ENCODE data around the gene AREL1.
A peak's percentile ranks its signal among the peaks of the same experiment; 100 is the strongest.

AREL1 gene

DNA sequence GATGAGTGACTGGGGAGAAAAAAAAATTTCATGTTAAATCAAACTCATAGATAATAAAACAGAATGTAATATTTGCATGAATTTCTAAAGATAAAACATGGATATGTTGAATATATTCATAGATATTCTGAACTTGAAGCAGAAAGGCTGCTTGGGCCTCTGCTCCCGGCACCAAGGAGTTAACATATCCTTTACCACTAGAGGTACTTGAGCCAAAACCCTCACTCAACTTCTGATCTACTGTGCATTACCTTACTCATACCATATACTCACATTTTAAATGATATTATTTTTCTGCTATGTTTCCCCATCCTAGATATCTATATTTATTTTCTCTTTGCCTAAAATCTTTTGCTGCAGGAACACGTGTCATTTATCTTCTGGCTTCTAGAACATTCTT lies 14.9 kb downstream of the AREL1 start:
- DNase-seq = no peak

DNA sequence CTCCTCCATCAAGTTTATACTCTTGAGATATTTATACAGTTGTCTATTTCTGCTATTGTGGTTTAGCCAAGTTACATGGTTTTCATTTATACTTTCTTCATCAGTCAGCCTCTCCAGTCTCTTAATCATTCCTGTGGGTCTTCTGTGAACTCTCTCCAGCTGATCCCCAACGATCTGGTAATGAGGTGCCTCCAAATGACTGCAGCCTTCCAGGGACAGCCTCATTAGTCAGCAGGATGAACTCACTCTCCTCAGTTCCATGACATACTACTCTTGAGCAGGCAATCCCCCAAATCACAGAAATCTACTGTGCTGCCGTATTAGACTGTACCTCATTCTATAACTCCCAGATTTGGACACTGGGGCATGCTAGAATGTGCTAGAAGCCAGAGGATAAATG lies 15.3 kb downstream of the AREL1 start:
- peak; percentile 8 for DNase-seq

DNA sequence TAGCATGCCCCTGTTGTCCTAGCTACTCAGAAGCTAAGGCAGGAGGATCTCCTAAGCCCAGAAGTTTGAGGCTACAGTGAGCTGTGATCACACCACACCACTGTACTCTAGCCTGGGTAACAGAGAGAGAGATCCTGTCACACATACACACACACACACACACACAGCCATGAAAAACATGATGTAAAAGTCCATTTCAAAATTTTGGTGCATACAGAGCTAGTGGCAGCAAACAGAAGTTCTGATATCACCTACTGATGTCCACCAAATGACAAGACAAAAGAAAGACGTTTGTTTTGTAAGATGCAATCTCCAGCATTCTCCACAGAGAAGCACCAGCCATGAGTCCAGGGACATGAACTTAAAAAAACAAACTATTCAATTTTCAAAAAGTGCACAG lies 15.9 kb downstream of the AREL1 start:
- no peak for DNase-seq

DNA sequence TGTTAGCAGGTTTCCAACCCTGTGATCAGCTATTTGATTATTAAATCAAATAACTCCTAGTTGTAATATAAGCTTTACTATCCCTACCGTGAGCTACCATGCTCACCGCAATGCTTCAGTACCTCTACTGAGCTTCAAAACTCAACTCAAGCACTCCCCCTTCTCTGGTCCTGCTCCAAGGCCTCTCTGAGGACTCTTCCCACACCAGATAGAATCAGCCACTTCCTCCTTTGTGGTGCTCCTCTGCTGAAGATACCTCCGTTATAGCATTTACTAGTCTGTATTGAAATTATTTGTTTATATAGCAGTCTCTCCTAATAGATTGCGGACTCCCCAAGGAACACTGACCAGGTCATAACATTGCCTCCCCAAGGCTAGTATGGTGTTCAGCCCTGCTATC lies 17.5 kb downstream of the AREL1 start:
- DNase-seq = no peak

DNA sequence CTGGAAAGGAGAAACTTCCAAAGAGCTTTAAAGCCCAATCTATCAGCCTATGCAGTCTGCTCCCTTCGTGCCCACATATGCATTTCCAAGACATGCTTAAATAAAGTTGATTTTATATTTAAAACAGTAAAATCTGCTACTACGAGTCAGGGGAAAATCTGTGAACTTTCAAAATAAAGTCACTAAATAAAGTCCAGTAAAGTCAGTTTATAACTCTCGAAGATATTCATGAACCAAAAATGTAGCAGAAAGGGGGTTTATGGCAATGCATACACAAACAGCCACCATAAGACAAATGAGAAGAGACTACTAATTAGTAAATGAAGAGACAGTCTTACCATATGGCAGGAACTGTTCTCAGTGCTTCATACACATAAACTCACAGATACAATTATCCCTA lies 19.7 kb downstream of the AREL1 start:
- no peak for DNase-seq

DNA sequence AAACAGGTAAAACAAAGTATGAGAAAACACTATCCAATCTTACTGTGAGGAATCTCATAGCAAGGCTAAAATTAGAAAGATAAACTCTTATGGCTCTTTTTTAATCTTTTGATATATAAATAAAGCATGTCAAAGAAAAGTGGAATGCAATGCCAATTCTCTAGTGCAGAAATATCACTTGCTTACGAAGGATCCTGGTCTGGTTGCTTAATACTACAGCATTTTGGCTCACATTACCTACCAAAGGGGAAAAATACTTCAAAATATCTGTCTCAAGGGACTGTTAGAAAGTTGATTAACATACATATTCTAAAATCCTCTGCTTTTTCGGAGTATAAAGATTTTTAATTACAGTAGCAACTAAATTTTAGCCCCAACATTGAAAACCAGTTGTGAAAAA lies 21.4 kb downstream of the AREL1 start:
- no peak for DNase-seq

DNA sequence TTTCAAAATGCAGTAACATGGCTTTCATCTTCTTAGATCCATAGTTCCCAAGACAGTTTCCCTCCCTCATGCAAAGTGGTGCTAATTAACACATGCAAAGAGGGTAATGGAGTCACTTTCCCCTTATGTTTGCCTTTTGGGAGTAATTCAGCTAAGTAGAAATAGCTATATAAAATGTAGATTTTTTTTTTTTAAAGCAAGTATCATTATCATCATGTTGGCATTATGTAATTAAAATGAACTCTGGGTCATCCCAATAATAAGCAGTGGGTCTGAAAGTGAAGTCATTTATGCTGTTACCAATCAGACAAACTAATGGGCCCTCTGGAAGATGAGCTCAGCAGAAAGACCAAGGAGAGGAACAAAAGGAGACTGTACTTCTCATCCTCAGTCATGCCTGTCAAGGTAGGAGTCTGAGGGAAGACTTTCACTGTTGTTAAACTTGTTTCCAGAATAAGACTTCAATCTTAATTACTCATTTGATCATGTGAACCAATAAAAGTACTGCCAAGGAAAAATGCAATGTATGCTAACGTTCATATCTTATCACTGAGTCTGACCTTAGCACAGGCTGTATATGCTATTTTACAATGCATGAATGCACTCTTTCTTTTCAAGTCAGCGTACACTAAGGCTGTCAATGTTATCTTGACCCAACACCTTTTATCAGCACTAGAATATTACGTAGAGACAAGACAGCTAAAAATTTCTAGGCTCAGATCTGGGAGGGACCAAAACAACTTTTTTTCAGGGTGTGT lies 26.8 kb downstream of the AREL1 start:
- no peak for DNase-seq

DNA sequence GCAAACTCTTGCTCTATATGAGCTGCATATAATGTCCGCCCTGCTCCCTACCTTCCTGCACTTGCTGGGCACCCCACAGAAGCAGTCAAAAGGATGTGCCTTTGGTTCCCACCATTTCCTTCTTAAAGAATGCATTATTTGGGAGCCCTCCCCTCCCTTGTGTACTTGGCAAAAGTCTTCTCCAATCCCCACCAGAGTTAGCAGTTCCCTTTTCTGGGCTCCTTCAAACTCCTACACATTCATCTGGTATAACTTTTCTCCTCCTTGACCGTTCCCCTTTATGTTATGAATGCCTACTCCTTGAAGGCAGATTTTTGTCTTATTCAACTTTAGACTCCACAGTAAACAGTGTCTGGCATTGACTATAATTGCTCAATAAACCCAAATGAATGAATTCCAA lies 27.8 kb downstream of the AREL1 start:
- no peak for DNase-seq

DNA sequence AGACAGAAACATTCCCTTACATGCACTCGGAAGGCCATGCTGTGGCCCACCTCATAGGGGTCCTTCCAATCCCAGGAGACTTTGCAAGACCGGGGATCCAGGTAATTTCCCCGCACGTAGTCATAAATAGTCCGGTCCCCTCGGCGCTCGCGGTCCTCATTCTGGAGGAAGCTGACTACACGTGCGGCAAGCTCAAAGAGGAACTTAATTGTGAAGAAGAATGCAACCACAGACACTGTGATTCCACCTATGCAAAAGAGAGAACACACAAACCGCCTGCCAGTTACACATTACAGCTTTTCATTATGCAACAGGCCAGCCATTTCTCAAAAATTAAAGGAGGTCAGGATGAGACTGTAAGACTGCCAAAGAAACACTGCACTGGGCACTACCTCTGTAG lies 28.4 kb downstream of the AREL1 start:
- no peak for DNase-seq

DNA sequence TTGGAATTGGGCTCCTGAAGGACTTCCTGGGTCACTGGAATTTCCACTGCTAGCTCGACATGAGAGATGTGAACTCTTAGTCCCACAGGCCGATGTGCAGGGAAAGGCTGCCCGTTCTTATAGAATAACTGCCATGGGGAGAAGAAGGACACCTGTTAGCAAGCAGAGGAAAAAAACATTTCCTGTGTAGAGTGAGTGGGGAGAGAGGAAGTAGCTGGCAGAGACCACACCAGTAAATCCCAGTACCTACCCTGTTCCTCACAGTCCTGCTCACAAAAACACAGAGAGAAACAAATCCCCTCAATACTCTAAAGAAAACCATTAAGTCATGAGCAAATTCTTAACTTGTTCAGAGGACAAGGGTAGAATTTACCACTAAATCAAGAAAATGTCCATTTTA lies 29.5 kb downstream of the AREL1 start:
- no peak for DNase-seq

DNA sequence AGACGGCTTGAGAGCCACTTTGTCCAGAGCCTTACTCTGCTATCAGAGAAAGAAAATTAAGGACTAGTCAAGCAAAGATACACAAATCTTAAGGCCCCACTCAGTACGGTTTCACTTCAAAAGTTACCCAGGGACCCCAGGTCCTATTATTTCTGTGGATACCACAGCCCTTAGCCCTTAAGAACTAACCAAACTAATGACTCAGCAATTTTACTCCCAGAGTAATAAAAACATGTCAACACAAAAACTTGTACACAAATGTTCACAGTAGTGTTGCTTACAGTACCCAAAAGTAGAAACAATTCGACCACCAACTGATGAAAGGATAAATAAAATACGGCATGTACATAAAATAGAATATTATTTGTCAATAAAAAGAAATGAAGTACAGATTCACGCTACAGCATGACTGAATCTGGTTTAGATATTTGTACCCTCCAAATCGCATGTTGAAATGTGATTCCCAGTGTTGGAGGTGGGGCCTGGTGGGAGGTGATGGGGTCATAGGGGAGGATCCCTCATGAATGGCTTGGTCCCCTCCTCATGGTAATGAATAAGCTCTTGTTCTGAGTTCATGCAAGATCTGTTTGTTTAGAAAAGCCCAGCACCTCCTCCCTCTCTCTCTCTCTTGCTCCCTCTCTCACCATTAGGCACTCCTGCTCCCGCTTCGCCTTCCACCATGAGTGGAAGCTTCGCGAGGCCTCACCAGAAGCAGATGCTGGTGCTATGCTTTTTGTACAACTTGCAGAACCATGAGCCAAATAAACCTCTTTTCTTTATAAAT lies 30.5 kb downstream of the AREL1 start:
- DNase-seq = no peak

DNA sequence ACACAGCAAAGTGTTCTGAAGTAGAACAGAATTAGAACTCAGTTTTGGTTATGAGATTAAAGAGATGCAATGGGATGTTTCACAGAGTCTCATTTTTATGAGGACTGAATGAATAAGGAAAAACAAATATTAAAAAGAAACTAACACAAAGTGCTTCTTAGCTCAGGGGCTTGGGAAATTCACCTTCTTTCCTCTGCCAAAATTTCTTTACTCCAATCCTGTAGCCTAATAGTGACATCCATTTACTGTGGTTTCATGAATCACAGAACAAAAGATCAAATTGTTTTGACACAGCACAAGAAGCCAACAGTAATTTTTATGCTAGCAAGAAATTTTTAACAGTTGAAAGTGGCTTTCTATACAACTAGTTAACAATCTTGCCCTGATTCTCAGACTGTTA lies 37.7 kb downstream of the AREL1 start:
- no peak for DNase-seq

DNA sequence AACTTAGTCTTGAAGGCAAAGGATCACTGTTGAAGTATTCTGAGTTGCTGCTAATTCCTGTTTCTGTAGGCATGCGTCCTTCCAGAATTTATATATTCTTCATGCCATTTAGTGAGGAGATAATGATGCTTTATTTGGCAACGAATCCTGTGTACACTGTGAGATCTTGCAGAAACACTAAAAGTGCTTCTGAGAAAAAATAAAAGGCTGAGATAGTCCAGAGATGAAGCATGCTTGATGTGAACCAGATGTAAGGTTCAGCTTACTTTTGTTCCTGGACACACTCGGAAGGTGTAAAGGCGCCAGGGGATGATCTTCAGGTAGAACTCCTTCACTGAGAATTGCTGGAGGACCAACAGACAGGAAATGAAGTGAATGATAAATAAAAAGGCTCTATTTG lies 39.1 kb downstream of the AREL1 start:
- no peak for DNase-seq

DNA sequence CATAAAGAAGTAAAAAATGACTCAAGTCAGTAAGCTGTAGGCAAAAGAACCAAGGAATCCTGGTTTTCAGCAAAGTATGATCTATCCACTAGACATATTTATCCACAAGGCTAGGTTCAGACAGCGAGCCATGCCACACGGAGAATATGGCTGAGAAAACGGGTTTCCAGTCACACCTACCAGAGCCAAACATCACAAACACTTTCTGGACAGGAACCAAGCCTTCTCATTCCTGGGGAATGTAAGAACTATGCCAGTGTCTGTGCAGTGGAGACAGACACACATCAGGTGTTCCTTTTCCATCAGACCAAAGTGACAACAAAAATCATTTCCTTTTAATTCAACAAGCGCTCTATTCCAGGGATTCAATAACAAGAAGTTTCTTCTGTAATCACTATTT lies 41.1 kb downstream of the AREL1 start:
- DNase-seq = peak; percentile 48

DNA sequence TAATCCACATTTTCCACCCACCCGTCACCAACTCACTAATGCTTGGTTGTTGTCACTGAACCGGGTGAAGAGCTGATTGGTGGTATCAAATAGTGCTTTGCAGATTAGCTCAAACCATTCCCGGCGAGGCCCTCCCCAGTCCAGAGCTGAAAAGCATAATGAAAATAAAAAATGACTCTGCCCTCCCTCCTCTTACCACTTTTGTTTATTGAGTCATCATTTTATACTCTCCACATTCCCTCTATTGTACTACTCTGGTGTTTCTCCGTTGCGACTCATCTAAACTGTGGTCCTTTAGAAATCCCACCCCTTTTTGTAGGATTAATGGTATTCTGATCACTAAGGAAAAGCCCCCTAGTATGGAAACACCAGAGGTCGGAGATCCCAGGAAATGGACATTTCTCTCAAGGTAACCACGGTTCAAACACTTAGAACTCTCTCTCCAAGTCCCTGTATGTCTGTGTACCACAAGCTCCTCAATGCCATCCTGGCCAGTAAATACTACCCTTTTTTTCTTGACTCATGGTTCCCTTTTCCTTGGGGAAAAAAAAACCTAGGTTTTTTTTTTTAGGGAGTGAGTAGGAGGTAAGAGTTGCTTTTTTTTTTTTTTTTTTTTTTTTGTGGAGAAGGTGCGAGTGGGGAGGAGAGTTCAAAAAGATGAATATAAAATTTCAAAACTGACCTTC lies 42.0 kb downstream of the AREL1 start:
- no peak for DNase-seq

DNA sequence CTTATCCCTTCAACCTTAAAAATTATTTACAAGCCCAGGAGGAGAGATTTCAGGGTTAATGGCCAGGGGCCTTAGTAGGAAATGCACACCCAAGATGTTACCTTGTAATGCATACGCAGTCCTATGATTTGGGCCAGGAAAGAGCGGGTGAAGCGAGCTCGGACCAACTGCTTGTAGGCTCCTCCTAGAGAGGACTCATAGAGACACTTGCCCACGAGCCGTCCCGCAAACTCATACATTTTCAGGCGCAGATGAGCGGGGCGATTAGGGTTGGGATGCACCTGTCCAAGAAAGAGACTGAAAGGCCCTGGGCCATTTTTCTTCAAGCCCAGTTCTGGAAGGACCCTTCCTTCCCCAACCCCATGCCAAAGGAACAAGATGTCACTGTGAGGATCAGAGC lies 43.0 kb downstream of the AREL1 start:
- no peak for DNase-seq

DNA sequence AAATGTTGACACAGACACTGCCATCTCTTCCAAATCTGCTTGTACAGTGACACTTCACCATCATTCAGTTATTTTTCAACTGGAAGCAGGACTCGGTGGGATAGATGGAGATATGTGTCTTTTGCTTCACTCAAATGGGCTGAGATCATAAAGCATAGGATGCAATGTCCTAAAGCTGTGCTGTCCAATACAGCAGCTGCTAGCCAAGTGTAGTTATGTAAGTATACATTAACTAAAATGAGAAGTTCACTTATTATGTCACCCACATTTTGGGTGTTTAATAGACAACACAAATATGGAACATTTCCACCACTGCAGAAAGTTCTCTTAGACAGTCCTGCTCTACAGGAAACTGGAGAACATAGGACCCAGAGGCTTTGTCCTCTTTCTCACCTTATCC lies 43.6 kb downstream of the AREL1 start:
- DNase-seq = no peak

DNA sequence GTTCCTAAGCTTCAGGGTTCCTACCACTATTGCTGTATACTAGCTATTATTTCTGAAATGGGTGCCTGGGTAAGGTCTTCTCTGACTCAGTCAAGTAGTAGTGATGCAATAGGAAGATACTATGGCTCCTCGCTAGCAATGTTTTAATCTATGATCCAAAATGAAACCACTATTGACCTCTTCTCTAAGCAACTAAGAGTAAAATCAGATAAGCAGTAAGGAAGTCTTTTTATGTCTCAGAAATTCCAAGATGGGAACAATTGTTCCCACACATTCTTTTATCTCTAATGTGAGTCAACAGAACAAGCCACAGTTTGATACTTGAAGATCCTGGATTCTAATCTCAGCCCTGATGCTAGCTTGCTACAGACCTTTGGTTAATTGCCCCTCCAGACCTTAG lies 45.1 kb downstream of the AREL1 start:
- DNase-seq = no peak

DNA sequence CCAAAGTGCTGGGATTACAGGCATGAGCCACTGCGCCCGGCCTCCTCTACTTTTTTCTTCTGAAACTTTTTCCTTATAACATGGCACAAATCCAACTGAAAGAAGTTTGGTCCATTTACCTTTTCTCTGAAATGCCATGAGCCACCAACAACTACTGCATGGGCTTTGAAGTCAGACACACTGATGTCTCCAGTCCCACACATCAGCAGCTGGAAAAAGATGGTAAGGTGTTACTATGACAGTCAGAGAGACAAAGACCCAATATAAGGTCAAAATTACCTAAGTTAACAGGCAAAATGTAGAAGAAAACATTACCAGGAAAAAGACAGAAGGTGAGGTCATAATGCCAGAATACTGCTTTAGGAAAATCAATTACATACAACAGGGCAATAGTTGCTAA lies 48.2 kb downstream of the AREL1 start:
- DNase-seq = no peak

DNA sequence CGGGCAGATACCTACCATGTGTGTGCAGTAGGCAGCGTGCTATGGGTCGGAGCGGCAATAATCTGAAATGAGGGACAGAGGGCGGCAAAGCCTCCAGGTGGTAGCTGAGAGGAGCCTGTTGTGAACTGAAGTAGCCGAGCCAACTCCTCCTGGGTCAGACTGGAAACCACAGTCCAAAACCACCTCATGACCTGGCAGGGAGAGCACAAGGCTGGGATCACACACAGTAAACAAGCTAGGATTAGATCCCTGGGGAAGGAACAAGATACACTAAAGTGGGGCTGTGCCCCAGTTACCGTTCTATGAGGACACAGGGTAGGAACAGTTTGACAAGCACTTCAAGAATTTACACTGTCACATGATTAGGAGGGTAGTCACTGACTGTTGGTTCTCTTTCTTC lies 49.0 kb downstream of the AREL1 start:
- no peak for DNase-seq

DNA sequence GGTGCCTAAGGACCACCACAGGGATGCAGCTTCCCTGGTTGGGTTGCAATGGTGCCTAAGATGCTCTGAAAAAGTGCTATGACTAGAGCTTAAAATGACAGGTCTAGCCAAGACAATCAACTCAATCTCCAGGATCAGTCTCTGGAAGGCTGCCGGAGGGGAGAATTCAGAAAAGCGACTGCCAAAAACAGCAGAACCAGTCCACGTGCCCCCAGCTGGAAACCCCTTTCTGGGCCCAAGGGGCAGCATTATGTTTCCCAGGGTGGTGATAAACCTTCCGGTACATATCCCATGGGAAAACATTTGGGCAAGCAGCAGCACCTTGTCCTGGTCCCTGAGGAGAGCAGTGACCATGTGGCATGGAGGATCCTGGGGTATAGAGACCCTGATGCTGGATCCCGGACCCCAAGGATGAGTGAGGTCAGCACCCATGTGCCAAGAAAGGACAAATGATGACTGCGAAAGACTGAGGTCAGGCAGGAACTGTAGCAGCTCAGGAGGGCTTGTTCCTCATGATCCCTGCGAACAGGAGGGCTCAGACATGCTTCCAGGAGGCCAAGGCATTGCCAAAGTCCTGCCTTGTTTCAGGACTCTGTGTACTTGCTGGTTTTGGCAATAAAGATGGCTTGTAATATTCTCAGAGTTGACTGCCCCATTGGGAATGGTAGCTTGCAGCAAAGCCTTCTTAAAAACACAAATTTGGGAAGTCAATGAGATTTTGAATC lies 51.0 kb downstream of the AREL1 start:
- no peak for DNase-seq

DNA sequence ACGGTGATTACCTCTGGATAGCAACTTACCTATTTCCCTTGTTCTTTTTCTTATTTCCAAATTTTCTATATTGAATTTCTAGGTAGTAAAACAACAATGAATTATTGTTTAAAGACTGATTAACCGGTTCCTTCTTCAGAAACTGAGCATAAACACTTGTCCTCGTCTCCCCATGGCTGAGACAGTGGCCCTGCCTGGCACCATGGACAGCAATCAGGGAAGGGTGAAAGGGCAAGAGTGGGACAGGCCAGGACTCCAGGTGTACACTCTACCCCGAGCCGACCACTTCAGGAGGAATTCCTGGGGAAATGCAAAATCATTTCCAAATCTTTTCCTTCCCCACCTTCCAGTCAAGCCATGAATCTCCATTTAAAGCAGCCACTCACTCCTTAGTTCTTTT lies 52.0 kb downstream of the AREL1 start:
- DNase-seq = no peak

DNA sequence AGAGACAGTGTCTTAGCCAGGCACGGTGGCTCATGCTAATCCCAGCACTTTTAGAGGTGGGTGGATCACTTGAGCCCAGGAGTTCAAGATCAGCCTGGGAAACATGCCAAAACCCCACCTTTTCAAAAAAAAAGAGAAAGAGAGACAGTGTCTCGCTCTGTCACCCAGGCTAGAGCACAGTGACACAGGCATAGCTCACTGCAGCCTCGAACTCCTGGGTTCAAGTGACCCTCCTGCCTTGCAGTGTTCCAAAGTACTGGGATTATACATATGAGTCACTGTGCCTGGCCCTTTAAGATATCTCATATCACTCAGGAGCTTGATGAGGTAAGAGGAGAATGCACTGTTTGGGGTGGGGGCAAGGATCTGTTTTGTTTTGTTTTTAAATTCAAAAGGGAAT lies 52.7 kb downstream of the AREL1 start:
- no peak for DNase-seq
